NCI-H2107 treated with DMSO at 0.1 percent for 48 hours (cell line): Measurements from ENCODE around the gene CRYGA.

ENCODE experiments used
- DNase-seq: peaks from one replicate; lab custom pipeline; 2025; ENCODE audit not compliant: unreplicated experiment; lab: John Stamatoyannopoulos, UW

The CRYGA gene

GRCh38 chr2:208163489-208163888 lies at the start of gene CRYGA:
Gene CRYGA (minus strand): TSS chr2:208163589. CDS start chr2:208163556, 33 bp downstream.
- no peak for DNase-seq

GRCh38 chr2:208210688-208211451 lies 47.5 kb upstream of the CRYGA start:
- no peak for DNase-seq

- DNase-seq = no peak
Observed at GRCh38 chr2:208208335-208209085, 45.1 kb upstream of the CRYGA start.

- no peak for DNase-seq
Observed at GRCh38 chr2:208207769-208208168, 44.4 kb upstream of the CRYGA start.

- no peak for DNase-seq
Observed at GRCh38 chr2:208204166-208204565, 40.8 kb upstream of the CRYGA start.

- no peak for DNase-seq
Observed at GRCh38 chr2:208195531-208195930, 32.1 kb upstream of the CRYGA start.

GRCh38 chr2:208192611-208193236 lies 29.3 kb upstream of the CRYGA start:
- DNase-seq = no peak

GRCh38 chr2:208189810-208190503 lies 26.6 kb upstream of the CRYGA start, which contains the start of gene C2orf80:
Gene C2orf80 (minus strand): TSS chr2:208190030. CDS start chr2:208186986, 3,044 bp downstream.
- peak; percentile 23 for DNase-seq

GRCh38 chr2:208189069-208189809 lies 25.9 kb upstream of the CRYGA start:
- no peak for DNase-seq

GRCh38 chr2:208186893-208187292 lies 23.5 kb upstream of the CRYGA start:
- DNase-seq = no peak

GRCh38 chr2:208186465-208186864 lies 23.1 kb upstream of the CRYGA start:
- DNase-seq = no peak

- no peak for DNase-seq
Observed at GRCh38 chr2:208183972-208184705, 20.8 kb upstream of the CRYGA start.

GRCh38 chr2:208183526-208183925 lies 20.1 kb upstream of the CRYGA start:
- DNase-seq = no peak

GRCh38 chr2:208182835-208183234 lies 19.4 kb upstream of the CRYGA start:
- no peak for DNase-seq

- DNase-seq = no peak
Observed at GRCh38 chr2:208179028-208179609, 15.7 kb upstream of the CRYGA start.

- no peak for DNase-seq
Observed at GRCh38 chr2:208175840-208176153, 12.4 kb upstream of the CRYGA start.

GRCh38 chr2:208175069-208175839 lies 11.9 kb upstream of the CRYGA start:
- peak; percentile 70 for DNase-seq

- DNase-seq = no peak
Observed at GRCh38 chr2:208174144-208174543, 10.8 kb upstream of the CRYGA start.

GRCh38 chr2:208172125-208172524 lies 8.7 kb upstream of the CRYGA start:
- no peak for DNase-seq
